Thyroid gland (tissue), 4 donors: ENCODE measurements around the gene C19orf53.

Experiments used
- POLR2A ChIP-seq, 2 donors: fragments of 450-650 bp; IDR thresholded peaks; one replicate each; pipeline ENCODE4 v1.6.1; 2017; ENCODE audit warnings: antibody characterized with exemption in 2 of 2, mild to moderate bottlenecking in 2 of 2, moderate library complexity in 1 of 2
- TF ChIP-seq, protein P1 (sequence below), 6 experiments: fragments of 200-600 bp in 3 of 6; fragments of 450-650 bp in 3 of 6; sonication (generic) in 3 of 6; IDR thresholded peaks; one replicate each; pipeline ENCODE4 v1.5.1; 2016 to 2019; ENCODE audit warnings: antibody characterized with exemption in 6 of 6, mild to moderate bottlenecking in 2 of 6, inconsistent platforms in 1 of 6, moderate library complexity in 1 of 6

DNA sequence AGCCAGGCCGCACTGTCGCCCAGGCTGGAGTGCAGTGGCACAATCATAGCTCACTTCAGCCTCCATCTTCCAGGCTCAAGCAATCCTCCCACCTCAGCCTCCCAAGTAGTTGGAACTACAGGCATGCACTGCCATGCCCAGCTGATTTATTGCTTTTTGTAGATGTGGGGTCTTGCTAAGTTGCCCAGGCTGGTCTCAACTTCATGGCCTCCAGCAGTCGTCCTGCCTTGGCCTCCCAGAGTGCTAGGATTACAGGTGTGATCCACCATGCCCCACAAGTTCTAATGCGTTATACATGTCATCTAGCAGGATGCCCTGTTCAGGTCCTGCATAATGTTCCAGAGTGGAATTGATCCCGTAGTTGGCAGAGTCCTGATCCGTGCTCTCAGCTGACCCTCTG is 4.6 kb downstream of the C19orf53 start:
- TF ChIP-seq, protein P1, sequence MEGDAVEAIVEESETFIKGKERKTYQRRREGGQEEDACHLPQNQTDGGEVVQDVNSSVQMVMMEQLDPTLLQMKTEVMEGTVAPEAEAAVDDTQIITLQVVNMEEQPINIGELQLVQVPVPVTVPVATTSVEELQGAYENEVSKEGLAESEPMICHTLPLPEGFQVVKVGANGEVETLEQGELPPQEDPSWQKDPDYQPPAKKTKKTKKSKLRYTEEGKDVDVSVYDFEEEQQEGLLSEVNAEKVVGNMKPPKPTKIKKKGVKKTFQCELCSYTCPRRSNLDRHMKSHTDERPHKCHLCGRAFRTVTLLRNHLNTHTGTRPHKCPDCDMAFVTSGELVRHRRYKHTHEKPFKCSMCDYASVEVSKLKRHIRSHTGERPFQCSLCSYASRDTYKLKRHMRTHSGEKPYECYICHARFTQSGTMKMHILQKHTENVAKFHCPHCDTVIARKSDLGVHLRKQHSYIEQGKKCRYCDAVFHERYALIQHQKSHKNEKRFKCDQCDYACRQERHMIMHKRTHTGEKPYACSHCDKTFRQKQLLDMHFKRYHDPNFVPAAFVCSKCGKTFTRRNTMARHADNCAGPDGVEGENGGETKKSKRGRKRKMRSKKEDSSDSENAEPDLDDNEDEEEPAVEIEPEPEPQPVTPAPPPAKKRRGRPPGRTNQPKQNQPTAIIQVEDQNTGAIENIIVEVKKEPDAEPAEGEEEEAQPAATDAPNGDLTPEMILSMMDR (IDR thresholded peaks at IDR 0.05): no peak
- no peak for TF ChIP-seq POLR2A (IDR thresholded peaks at IDR 0.05)
